HG02885 (cell line): ENCODE measurements around the gene CASQ2.
"Not testable (repeated sequence)": the region's sequence is repeated elsewhere in the genome, so short reads cannot be mapped to it uniquely, and the experiment has no call there.

ENCODE experiments used
- ATAC-seq: cut with Tn5 transposase; IDR thresholded peaks from one replicate; pipeline ENCODE4 v1.9.1; 2021; ENCODE audit warnings: mild to moderate bottlenecking; ENCODE audit not compliant: unreplicated experiment, poor library complexity

The CASQ2 gene

GRCh38 chr1:115781851-115782250, 13.3 kb upstream of the CASQ2 start:
- no peak for ATAC-seq

- no peak for ATAC-seq
Measured at GRCh38 chr1:115781343-115781742, 12.8 kb upstream of the CASQ2 start.

- ATAC-seq: not testable (repeated sequence)
Measured at GRCh38 chr1:115780655-115781054, 12.1 kb upstream of the CASQ2 start.

GRCh38 chr1:115779075-115779474, 10.6 kb upstream of the CASQ2 start:
- ATAC-seq: not testable (repeated sequence)

GRCh38 chr1:115771847-115772457, 3.4 kb upstream of the CASQ2 start:
- ATAC-seq: peak; percentile 89

- no peak for ATAC-seq
Measured at GRCh38 chr1:115771094-115771846, 2.8 kb upstream of the CASQ2 start.

GRCh38 chr1:115767403-115767802, 1.1 kb downstream of the CASQ2 start:
- no peak for ATAC-seq

- ATAC-seq: no peak
Measured at GRCh38 chr1:115765091-115765490, 3.4 kb downstream of the CASQ2 start.

GRCh38 chr1:115764541-115764940, 4.0 kb downstream of the CASQ2 start:
- no peak for ATAC-seq

GRCh38 chr1:115762779-115763178, 5.7 kb downstream of the CASQ2 start:
- no peak for ATAC-seq

GRCh38 chr1:115761601-115762302, 6.8 kb downstream of the CASQ2 start:
- no peak for ATAC-seq

- no peak for ATAC-seq
Measured at GRCh38 chr1:115757856-115758255, 10.7 kb downstream of the CASQ2 start.

- ATAC-seq: no peak
Measured at GRCh38 chr1:115757326-115757725, 11.2 kb downstream of the CASQ2 start.

GRCh38 chr1:115755456-115756370, 12.8 kb downstream of the CASQ2 start:
- ATAC-seq: no peak

GRCh38 chr1:115753830-115754229, 14.7 kb downstream of the CASQ2 start:
- no peak for ATAC-seq

- ATAC-seq: no peak
Measured at GRCh38 chr1:115753361-115753760, 15.2 kb downstream of the CASQ2 start.

GRCh38 chr1:115748401-115749150, 19.9 kb downstream of the CASQ2 start:
- no peak for ATAC-seq

GRCh38 chr1:115746021-115746690, 22.4 kb downstream of the CASQ2 start:
- ATAC-seq: no peak

- no peak for ATAC-seq
Measured at GRCh38 chr1:115744646-115745275, 23.8 kb downstream of the CASQ2 start.
